ENCODE results near the gene NPPA.

The NPPA gene

GRCh38 chr1:11802973-11803885, 44.4 kb downstream of the NPPA start:
- Histone ChIP-seq H3K4me3 (no peak overlapping the region), H3K9me3 (no peaks in the 10 kb centered on the region), H3K36me3 (replicated peaks) (peaks cover 23% of the 10 kb centered on the region), H3K4me1 (peaks cover 28% of the 10 kb centered on the region), H3K27me3 (ENCODE audit: low read depth) (no peaks in the 10 kb centered on the region)
- in situ Hi-C loops (cut with MboI; ENCODE audit: low sequenced_read_pairs) = no loop called here
- DNase-seq (ENCODE audit: low spot score in 2 of 2) = peak; percentile 70 to 93

DNA sequence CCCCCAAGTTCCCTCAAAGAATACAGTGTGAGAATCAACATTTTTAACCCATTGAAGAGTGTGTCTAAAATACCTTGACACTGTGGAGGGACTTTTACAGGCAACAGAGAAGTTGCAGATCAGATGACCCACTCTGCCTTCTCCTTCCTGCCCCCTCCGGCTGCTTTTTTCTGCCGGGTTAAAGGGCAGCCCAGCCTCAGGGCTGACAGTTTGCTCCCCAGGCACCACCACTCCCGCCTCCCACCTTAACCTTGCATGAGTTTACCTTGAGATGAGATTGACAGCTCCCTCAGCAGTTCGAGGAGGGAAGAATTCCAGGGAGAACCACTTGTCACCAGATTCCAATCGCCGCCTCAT, 45.0 kb downstream of the NPPA start:
- no peak for DNase-seq (ENCODE audit: low spot score in 2 of 2)
- peaks cover 24% of the 10 kb centered on the region for H3K4me1 ChIP-seq
- H3K9me3 ChIP-seq = no peaks in the 10 kb centered on the region
- in situ Hi-C loops (cut with MboI; ENCODE audit: low sequenced_read_pairs) = no loop called here
- no peaks in the 10 kb centered on the region for H3K27me3 ChIP-seq (ENCODE audit: low read depth)
- peaks cover 18% of the 10 kb centered on the region for H3K36me3 ChIP-seq (replicated peaks)
- no peak overlapping the region for H3K4me3 ChIP-seq

GRCh38 chr1:11800756-11801433, 46.7 kb downstream of the NPPA start:
- Histone ChIP-seq H3K4me3 (no peak overlapping the region), H3K36me3 (replicated peaks) (peaks cover 13% of the 10 kb centered on the region), H3K4me1 (peaks cover 17% of the 10 kb centered on the region), H3K27me3 (ENCODE audit: low read depth) (no peaks in the 10 kb centered on the region), H3K9me3 (no peaks in the 10 kb centered on the region)
- in situ Hi-C loops (cut with MboI; ENCODE audit: low sequenced_read_pairs) = no loop called here
- DNase-seq (ENCODE audit: low spot score in 2 of 2) = no peak

- in situ Hi-C loops (cut with MboI; ENCODE audit: low sequenced_read_pairs) = no loop called here
- Histone ChIP-seq H3K4me3 (no peak overlapping the region), H3K27me3 (ENCODE audit: low read depth) (no peaks in the 10 kb centered on the region), H3K4me1 (peaks cover 17% of the 10 kb centered on the region), H3K9me3 (no peaks in the 10 kb centered on the region), H3K36me3 (replicated peaks) (peaks cover 16% of the 10 kb centered on the region)
- DNase-seq (ENCODE audit: low spot score in 2 of 2) = no peak
Measured at GRCh38 chr1:11800391-11800755, 47.2 kb downstream of the NPPA start.

DNA sequence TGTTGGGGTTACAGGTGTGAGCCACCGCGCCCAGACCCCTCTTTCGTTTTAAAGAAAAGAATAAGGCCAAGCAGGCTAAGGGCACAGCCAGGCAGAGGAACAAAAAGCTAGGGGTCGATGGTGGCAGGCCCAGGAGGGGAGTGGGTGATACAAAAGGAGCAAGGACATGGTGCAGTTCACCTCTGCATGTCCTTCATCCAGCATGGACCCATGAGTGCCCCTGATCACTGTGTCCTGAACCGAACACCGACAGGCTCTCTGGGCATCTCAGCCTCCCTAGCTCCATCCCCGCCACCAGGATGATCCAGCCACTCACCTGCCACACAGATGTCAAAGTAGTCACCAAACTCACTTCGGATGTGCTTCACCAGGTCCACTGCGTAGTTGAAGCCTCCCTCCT, 47.7 kb downstream of the NPPA start:
- Histone ChIP-seq H3K27me3 (ENCODE audit: low read depth) (no peaks in the 10 kb centered on the region), H3K36me3 (replicated peaks) (peaks cover 16% of the 10 kb centered on the region), H3K4me1 (peaks cover 15% of the 10 kb centered on the region), H3K9me3 (no peaks in the 10 kb centered on the region), H3K4me3 (no peak overlapping the region)
- no peak for DNase-seq (ENCODE audit: low spot score in 2 of 2)
- in situ Hi-C loops (cut with MboI; ENCODE audit: low sequenced_read_pairs) = no loop called here

DNA sequence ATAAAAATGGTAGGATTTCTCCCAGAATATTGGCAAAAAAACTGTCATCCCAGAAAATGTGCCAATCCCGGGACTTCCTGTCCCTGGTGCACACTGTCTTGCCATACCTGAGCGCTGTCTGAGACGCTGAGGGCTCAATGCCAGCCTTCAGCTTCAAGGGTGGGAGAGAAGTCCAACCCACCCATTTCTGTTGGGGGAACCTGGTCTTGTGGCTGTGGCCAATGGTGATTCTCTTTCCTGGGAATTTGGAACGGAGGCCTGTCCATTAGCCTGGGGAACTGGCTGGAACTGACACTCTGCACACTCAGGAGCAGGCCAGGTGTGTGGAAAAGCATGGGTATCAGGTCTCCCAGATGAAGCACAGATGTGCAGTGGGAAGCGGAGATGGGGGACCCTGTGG, 48.5 kb downstream of the NPPA start:
- no peaks in the 10 kb centered on the region for H3K27me3 ChIP-seq (ENCODE audit: low read depth)
- no peak overlapping the region for H3K4me3 ChIP-seq
- peaks cover 11% of the 10 kb centered on the region for H3K4me1 ChIP-seq
- DNase-seq (ENCODE audit: low spot score in 2 of 2) = no peak
- no peaks in the 10 kb centered on the region for H3K9me3 ChIP-seq
- H3K36me3 ChIP-seq (replicated peaks) = peaks cover 16% of the 10 kb centered on the region
- in situ Hi-C loops (cut with MboI; ENCODE audit: low sequenced_read_pairs) = no loop called here

- in situ Hi-C loops (cut with MboI; ENCODE audit: low sequenced_read_pairs) = no loop called here
- Histone ChIP-seq H3K4me3 (no peak overlapping the region), H3K27me3 (ENCODE audit: low read depth) (no peaks in the 10 kb centered on the region), H3K9me3 (no peaks in the 10 kb centered on the region), H3K4me1 (no peaks in the 10 kb centered on the region; the same call in 1 of the 2 replicates), H3K36me3 (replicated peaks) (peaks cover 16% of the 10 kb centered on the region)
- no peak for DNase-seq (ENCODE audit: low spot score in 2 of 2)
Measured at GRCh38 chr1:11797525-11798216, 49.9 kb downstream of the NPPA start.

GRCh38 chr1:11796036-11796828, 51.4 kb downstream of the NPPA start:
- in situ Hi-C loops (cut with MboI; ENCODE audit: low sequenced_read_pairs) = no loop called here
- H3K36me3 ChIP-seq (replicated peaks) = peaks cover 18% of the 10 kb centered on the region
- H3K4me1 ChIP-seq = no peaks in the 10 kb centered on the region

More at GRCh38 chr1:11796036-11796828, 51.4 kb downstream of the NPPA start:
- no peaks in the 10 kb centered on the region for H3K27me3 ChIP-seq (ENCODE audit: low read depth)
- H3K4me3 ChIP-seq = no peak overlapping the region
- H3K9me3 ChIP-seq = no peaks in the 10 kb centered on the region
- no peak for DNase-seq (ENCODE audit: low spot score in 2 of 2)
